ENCODE data around the gene MACROD1. TPM values are rescaled to one million over a fixed set of nuclear protein-coding genes. Genes with fewer than 3 reads are reported as not detected.

MACROD1 gene
- total and polyA plus RNA-seq, 7 donors = 14.2 to 33.9 (median 23.3) TPM

- 80 to 88% methylated on average over 13 of the region's 13 CpGs for WGBS, 2 donors
- H3K9me3 ChIP-seq = no peaks in the 10 kb centered on the region
Measured at GRCh38 chr11:64130618-64131017, 35.3 kb downstream of the MACROD1 start.

GRCh38 chr11:64129403-64129802 lies 36.5 kb downstream of the MACROD1 start:
- DNase-seq = no peak
- Histone ChIP-seq H3K36me3 (no peaks in the 10 kb centered on the region), H3K9me3 (no peaks in the 10 kb centered on the region), H3K27me3 (no peaks in the 10 kb centered on the region), H3K4me1 (peaks cover 0 to 15% (median 11%) of the 10 kb centered on the region in 4 donors), H3K4me3 (no peak overlapping the region), H3K27ac (no peak overlapping the region)
- TF ChIP-seq POLR2A (IDR thresholded peaks at IDR 0.05) (no peak), EP300 (IDR thresholded peaks at IDR 0.05) (no peak), POLR2AphosphoS5 (IDR thresholded peaks at IDR 0.05) (no peak)
- TF ChIP-seq, protein P1, sequence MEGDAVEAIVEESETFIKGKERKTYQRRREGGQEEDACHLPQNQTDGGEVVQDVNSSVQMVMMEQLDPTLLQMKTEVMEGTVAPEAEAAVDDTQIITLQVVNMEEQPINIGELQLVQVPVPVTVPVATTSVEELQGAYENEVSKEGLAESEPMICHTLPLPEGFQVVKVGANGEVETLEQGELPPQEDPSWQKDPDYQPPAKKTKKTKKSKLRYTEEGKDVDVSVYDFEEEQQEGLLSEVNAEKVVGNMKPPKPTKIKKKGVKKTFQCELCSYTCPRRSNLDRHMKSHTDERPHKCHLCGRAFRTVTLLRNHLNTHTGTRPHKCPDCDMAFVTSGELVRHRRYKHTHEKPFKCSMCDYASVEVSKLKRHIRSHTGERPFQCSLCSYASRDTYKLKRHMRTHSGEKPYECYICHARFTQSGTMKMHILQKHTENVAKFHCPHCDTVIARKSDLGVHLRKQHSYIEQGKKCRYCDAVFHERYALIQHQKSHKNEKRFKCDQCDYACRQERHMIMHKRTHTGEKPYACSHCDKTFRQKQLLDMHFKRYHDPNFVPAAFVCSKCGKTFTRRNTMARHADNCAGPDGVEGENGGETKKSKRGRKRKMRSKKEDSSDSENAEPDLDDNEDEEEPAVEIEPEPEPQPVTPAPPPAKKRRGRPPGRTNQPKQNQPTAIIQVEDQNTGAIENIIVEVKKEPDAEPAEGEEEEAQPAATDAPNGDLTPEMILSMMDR (IDR thresholded peaks at IDR 0.05) = no peak
- WGBS, 2 donors = 79 to 88% methylated on average over 8 of the region's 8 CpGs
- intact Hi-C loops (cut with DNase I) = no loop called here

More at GRCh38 chr11:64130618-64131017, 35.3 kb downstream of the MACROD1 start:
- intact Hi-C loops (cut with DNase I) = no loop called here
- no peak for DNase-seq
- H3K4me3 ChIP-seq = no peak overlapping the region
- TF ChIP-seq, protein P1 (IDR thresholded peaks at IDR 0.05) = no peak
- TF ChIP-seq POLR2A (IDR thresholded peaks at IDR 0.05) (no peak), POLR2AphosphoS5 (IDR thresholded peaks at IDR 0.05) (no peak), EP300 (IDR thresholded peaks at IDR 0.05) (no peak)
- no peaks in the 10 kb centered on the region for H3K36me3 ChIP-seq
- H3K27me3 ChIP-seq = no peaks in the 10 kb centered on the region
- no peak overlapping the region for H3K27ac ChIP-seq
- H3K4me1 ChIP-seq = peaks cover 0 to 15% (median 11%) of the 10 kb centered on the region in 4 donors

DNA sequence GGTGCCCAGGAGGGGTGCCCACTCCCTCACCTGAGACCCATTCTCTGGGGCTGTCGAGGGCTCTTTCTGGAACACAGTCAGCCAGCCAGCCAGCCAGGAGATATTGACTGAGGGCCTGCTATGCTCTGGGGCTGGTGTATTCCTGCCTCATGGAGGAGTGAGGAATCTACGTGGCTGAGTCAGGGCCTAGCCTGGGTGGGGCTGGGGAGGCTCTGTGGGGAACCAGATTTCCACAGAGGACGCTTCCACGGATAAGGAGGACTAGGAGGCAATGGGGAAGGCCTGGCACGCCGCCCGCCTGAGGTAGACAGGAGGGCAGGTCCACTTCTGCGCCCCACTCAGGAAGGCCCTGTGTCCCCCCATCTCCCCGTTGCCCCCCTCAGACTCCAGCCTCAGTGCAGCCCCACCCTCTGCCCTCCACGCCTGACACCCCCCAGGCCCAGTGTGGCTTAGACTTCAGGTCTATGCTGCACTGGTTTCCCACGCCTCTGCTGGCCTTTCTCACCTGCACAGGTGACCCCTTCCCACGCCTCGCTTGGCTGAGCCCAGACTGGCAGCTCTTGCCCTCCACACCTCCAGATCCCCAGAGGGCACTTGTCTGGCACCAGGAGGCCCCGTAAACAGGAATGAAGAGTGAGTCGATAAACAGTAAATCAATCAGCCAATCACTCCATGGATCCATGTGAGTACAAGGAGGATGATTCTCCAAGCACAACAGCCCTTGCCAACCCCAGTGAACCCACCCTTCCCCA lies 37.5 kb downstream of the MACROD1 start:
- Histone ChIP-seq H3K4me1 (peaks cover 0 to 17% (median 13%) of the 10 kb centered on the region in 4 donors), H3K4me3 (no peak overlapping the region), H3K27me3 (no peaks in the 10 kb centered on the region), H3K27ac (no peak overlapping the region), H3K36me3 (no peaks in the 10 kb centered on the region), H3K9me3 (no peaks in the 10 kb centered on the region)
- WGBS, 2 donors = 80 to 85% methylated on average over 15 of the region's 15 CpGs
- TF ChIP-seq, protein P1 (IDR thresholded peaks at IDR 0.05) = no peak
- TF ChIP-seq EP300 (IDR thresholded peaks at IDR 0.05) (no peak), POLR2AphosphoS5 (IDR thresholded peaks at IDR 0.05) (no peak), POLR2A (IDR thresholded peaks at IDR 0.05) (no peak)
- DNase-seq = no peak
- intact Hi-C loops (cut with DNase I) = no loop called here

- Histone ChIP-seq H3K27ac (no peak overlapping the region), H3K4me1 (peaks cover 0 to 25% (median 20%) of the 10 kb centered on the region in 4 donors), H3K4me3 (no peak overlapping the region), H3K9me3 (no peaks in the 10 kb centered on the region), H3K27me3 (no peaks in the 10 kb centered on the region), H3K36me3 (no peaks in the 10 kb centered on the region)
- intact Hi-C loops (cut with DNase I) = no loop called here
- no peak for DNase-seq
- 87 to 90% methylated on average over 24 of the region's 24 CpGs for WGBS, 2 donors
- TF ChIP-seq POLR2AphosphoS5 (IDR thresholded peaks at IDR 0.05) = no peak
- TF ChIP-seq EP300 (IDR thresholded peaks at IDR 0.05) = no peak
- TF ChIP-seq POLR2A (IDR thresholded peaks at IDR 0.05) = no peak
- TF ChIP-seq, protein P1 (IDR thresholded peaks at IDR 0.05) = no peak
Measured at GRCh38 chr11:64127267-64128072, 38.4 kb downstream of the MACROD1 start.
